Hepatocyte (in vitro differentiated cells): ENCODE measurements around the gene GPRC5C.

Source experiments
- EZH2 ChIP-seq: fragments of 200-600 bp; sonication (generic); IDR thresholded peaks from 2 replicates; pipeline ENCODE4 v1.6.1; 2016; ENCODE audit warnings: antibody characterized with exemption, mild to moderate bottlenecking, borderline replicate concordance
- EZH2phosphoT487 ChIP-seq: fragments of 200-600 bp; sonication (generic); IDR thresholded peaks from one replicate; pipeline ENCODE4 v1.6.1; 2018; ENCODE audit warnings: antibody characterized with exemption, mild to moderate bottlenecking, low read depth, moderate library complexity; ENCODE audit not compliant: unreplicated experiment, severe bottlenecking
- TF ChIP-seq, protein P1 (sequence below): fragments of 200-600 bp; sonication (generic); IDR thresholded peaks from 2 replicates; pipeline ENCODE4 v1.5.1; 2016; ENCODE audit warnings: antibody characterized with exemption, mild to moderate bottlenecking; ENCODE audit not compliant: poor library complexity

DNA sequence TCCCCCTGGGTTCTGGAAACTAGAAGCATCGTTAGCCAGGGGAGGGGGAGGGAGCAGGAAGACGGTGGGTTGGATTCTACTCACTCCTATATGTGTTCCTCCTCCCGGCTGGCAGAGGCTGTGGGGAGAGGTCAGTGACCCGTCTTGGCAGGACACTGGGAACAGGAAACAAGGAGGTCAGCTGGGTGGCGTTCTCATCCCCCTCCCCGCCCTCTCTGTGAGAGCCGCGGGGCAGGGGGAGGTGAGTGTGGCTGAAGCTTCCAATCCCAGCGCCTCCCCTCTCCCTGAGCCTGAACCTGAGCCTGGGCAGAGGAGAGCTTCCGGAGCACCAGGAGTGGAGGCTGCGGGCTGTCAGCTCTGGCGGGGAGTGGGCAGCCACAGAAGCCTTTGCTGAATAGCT lies 12.5 kb downstream of the GPRC5C start:
- TF ChIP-seq, protein P1, sequence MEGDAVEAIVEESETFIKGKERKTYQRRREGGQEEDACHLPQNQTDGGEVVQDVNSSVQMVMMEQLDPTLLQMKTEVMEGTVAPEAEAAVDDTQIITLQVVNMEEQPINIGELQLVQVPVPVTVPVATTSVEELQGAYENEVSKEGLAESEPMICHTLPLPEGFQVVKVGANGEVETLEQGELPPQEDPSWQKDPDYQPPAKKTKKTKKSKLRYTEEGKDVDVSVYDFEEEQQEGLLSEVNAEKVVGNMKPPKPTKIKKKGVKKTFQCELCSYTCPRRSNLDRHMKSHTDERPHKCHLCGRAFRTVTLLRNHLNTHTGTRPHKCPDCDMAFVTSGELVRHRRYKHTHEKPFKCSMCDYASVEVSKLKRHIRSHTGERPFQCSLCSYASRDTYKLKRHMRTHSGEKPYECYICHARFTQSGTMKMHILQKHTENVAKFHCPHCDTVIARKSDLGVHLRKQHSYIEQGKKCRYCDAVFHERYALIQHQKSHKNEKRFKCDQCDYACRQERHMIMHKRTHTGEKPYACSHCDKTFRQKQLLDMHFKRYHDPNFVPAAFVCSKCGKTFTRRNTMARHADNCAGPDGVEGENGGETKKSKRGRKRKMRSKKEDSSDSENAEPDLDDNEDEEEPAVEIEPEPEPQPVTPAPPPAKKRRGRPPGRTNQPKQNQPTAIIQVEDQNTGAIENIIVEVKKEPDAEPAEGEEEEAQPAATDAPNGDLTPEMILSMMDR, result no peak
- TF ChIP-seq EZH2phosphoT487 (no peak), EZH2 (no peak)
